T1000 (cell line): ENCODE measurements around the gene CREB3L1.
A peak's percentile ranks its signal among the peaks of the same experiment; 100 is the strongest.
"Not testable (repeated sequence)": the region's sequence is repeated elsewhere in the genome, so short reads cannot be mapped to it uniquely, and the experiment has no call there.

ENCODE experiments used
- DNase-seq: peaks from one replicate; lab custom pipeline; 2025; ENCODE audit warnings: mixed read lengths; lab: John Stamatoyannopoulos, UW

The CREB3L1 gene

DNA sequence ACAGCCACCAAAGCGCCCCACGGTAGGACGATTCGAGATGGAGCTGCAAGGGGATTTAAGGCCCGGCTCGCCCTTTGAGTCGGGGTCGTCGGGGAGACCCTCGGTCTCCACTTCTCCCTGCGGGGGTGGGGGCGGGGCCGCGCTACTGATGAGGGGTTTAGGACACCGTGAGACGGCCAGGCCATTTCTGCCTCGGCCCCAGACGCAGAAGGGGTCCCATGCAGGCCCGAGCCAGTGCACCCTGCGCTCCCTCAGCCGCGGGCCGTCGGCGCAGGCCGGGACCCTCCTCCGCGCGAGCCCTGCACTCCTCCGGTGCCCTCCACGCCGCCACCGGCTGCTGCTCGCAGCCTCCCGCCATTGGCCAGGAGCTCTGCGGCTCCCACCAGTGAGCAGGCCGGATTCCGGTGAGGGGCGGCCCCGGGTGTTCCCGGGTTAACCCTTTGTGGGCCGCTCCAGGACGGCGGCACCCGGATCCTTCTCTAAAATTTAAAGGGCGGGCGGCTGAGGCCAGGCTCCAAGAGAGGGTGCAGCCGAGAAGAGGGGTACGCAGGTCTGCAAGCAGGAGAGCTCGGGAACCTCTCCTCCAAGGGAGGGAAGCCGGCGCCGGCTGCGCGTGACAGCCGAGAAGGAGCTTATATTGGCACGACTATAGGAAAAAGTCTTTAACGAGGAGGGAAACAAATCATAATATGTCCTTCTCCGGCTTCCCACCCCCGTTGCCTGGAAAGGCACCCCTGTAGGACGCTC, 18.0 kb downstream of the CREB3L1 start:
- peak; percentile 26 for DNase-seq

DNA sequence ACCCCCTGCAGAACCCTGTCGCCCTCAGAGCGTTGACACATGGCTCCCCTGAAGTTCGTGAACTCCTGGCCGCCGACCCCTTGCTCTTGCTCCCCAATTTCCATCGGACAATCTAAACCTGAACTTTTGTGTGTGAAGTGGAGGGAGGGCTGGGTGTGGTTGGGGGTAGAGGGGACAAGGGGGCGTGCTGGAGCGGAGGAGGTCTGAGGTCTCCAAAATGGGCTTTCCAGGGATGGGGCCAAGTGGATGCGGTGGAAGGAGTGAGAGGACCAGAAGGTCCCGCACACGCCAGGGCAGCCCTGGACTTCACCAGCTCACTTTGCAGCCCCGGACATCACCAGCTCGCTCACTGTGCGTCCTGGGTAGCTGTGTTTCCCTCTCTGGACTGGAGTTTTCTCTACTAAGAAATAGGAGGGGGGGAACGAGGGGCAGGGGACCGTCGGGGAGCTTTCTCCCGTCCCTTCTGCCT, 18.6 kb downstream of the CREB3L1 start:
- DNase-seq = no peak

DNA sequence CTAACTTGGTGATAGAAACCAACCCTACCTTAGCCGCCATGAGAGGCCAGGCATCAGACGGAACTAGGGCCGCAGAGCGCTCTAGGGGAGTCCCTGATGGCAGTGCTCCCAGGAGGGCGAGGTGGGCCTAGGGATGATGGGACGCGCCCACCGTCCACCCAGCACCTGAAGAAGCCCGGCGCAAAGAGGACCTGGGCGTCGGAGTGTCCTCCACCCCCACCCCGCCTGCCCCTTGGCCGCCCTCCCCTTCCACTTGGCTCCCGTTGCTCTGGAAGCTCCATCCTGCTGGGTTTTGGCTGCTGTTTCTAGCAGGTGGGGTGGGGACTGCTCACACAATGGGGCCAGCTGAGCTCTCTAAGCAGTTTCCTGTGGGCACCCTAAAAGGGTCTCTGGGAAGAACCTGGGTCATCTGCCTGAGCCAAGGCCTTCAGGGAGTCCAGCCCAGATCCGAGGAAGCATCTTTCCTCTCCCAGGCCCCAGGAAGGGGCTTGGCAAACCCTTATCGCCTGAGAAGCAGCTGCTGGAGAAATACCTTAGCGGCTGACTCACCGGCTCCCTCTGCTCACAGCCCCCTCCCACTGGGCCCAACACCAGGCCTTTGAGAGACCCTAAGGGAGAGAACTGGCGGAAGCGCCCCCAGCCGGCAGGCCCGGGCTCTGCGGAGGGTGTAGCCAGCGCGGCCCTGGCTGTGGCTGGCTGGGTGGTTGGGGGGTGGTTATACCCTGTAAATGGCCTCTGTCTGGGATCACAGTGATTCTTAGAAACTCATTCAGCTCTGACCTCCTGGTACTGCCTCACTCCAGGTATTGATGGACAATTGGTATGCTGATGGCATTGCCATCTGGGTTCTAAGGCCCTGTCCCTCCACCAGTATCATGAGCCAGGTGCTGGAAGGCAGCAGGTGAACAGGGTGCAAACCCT, 19.3 kb downstream of the CREB3L1 start:
- peak; percentile 53 for DNase-seq

DNA sequence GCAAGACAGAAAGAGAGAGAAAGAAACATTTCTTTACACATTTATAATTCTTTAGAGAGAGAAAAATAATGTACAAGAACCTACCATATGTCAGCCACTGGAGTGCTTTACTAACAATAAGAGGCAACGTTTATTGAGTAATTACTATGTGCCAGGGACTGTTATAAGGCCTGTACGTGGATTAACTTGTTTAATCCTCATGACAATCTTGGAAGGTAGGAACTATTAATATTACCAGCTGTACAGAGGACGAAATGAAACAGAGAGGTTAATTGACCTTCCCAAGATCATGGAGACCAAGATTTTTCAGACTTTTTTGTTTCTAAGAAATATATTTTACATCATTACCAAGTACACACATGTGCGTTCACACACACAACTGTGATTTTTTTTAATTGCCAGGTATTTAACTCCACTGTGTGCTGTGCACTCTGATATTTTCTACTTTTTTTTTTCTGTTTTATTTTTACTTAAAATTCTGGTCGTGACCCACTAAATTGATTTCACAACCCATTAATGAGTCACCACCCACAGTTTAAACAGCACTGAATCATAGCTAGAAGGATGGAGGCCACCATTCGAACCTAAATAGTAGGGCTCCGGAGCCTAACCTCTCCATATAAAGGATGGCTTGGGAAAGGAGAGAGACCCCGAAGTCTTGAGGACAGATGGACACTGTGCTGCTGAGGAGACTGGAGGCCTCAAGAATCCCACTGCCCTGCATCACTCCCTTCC, 21.4 kb downstream of the CREB3L1 start:
- DNase-seq = no peak

DNA sequence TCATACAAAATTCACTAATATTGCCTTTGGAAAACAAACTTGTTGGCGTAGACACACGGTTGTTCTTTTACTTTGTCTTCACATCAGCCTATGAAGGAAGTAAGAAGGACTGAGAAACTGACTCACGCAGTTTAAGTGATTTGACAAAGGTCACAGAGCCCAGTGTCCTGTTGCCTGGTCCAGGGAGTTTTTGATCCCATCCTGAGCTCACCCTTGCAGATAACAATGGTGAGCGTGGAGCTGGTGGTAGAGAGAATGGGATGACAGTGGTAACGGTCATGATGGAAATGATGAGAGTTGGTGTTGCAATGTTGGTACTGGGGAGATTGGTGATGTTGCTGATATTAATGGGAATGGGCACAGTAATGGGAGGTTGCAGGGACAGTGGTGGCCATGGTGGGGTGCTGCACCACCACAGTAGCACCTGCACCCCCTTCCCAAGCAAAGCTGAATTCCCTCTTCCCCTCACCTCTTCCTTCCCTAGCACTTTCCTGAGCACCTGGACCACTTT, 22.0 kb downstream of the CREB3L1 start:
- no peak for DNase-seq

DNA sequence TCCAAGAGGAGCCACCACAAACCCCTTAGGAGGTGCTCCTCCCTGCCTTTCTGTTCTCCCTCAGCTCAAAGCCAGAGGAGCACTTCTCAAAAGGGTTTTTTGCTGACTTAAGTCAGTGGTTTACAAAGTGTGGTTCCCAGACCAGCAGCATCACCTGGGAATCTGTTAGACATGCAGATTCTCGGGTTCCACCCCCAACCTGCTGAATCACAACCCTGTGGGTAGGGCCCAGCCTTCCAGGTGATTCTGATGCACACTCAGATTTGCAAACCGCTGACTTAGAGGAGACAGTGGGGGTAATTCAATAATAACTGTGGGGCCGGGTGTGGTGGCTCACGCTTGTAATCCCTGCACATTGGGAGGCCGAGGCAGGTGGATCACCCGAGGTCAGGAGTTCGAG, 22.8 kb downstream of the CREB3L1 start:
- no peak for DNase-seq

DNA sequence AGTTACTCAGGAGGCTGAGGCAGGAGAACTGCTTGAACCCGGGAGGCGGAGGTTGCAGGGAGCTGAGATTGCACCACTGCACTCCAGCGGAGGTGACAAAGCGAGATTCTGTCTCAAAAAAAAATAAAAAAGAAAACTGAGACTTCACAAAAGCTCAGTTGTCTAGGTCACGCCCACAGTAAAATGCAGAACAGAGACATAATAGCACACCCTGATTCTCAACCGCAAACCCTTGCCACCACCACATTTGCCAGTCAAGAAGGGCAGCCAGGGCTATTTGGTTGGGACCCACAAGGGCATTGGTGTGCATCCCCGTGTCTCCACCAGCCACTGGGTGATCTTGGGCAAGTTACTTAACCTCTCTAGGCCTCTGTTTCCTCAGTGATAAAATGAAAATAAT, 25.4 kb downstream of the CREB3L1 start:
- no peak for DNase-seq

DNA sequence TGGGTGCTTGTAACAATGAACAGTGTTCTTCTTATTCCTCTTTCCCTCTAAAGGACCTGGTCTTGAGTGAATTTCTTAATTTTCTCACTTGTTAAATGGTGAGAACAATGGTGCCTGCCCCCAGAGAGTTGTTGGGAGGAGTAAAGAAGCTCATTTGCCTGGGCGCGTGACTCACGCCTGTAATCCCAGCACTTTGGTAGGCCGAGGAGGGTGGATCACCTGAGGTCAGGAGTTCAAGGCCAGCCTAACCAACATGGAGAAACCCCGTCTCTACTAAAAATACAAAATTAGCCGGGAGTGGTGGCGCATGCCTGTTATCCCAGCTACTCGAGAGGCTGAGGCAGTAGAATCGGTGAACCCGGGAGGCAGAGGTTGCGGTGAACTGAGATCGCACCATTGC, 26.6 kb downstream of the CREB3L1 start:
- DNase-seq = not testable (repeated sequence)

DNA sequence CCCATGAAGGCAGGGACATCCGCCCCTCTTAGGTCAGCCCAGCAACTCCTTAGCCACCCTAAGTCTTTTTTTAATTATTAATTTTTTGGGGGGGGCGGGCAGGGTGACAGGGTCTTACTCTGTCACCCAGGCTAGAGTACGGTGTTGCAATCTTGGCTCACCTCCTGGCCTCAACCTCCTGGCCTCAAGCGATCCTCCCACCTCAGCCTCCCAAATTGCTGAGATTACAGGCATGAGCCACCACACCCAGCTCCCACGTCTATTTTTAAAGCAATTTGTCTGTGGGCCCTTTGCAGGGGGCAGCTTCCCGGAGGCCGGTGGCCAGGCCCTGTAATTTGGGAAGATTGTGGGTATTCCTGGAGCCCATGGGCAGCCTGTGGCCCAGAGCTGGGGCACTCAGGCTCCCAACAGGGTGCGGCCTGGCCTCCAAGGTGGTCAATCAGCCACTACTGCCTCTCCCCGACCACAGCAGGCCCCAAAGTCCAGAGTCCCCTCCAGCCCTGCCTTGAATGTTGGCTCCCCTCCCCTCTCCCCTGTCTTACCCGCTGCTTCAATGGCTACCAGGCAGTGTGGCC, 27.2 kb downstream of the CREB3L1 start:
- DNase-seq = no peak

DNA sequence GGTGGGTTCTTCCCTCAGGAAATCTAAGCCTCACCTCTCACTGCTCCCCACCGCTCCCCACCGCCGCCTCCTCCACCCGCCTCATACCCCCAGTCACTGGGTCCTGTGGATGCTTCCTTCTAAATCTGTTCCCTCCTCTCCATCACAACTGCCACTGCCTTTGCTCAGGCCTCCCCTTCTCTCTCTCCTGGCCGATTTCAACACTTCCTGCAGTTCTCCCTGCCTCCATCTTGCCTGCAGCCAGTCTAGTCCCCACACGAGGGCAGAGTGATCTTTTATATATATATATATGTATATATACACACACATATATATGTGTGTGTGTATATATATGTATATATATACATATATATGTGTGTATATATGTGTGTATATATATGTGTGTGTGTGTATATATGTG, 27.8 kb downstream of the CREB3L1 start:
- DNase-seq = no peak

DNA sequence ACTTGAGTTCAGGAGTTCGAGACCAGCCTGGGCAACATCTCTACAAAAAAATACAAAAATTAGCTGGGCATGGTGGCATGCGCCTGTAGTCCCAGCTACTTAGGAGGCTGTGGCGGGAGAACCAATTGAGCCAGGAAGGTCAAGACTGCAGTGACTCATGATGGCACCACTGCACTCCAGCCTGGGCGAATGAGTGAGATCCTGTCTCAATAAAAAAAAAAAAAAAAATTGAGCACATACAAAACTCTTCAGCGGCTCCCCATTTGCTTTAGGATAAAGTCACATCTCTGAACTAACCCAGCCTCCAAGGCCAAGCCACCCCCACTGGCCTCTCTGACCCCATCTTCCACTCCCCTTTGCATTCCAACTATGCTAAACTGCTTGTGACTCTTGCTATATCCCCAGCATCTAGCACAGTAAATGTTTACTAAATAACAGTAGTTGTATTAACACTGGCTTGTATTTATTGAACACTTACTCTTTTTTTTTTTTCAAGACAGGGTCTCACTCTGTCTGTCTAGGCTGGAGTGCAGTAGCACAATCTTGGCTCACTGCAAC, 28.9 kb downstream of the CREB3L1 start:
- no peak for DNase-seq

DNA sequence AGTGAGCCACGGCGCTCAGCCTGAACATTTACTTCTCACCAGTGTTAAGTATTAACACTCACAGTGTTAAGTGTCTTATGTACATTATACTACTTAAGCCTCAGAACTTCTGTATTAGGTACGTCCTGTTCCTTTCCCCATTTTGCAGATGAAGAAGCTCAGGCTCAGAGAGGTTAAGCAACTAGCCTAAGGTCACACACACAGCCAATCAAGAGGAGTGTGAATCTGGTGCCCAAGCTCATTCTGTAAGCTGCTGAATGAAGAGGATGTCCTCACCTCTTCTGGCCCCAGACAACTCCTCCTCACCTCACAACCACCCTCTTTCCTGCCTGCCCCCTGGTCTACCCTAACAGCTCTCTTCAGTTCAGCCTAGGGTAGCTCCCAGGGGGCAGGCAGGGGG, 29.9 kb downstream of the CREB3L1 start:
- no peak for DNase-seq

DNA sequence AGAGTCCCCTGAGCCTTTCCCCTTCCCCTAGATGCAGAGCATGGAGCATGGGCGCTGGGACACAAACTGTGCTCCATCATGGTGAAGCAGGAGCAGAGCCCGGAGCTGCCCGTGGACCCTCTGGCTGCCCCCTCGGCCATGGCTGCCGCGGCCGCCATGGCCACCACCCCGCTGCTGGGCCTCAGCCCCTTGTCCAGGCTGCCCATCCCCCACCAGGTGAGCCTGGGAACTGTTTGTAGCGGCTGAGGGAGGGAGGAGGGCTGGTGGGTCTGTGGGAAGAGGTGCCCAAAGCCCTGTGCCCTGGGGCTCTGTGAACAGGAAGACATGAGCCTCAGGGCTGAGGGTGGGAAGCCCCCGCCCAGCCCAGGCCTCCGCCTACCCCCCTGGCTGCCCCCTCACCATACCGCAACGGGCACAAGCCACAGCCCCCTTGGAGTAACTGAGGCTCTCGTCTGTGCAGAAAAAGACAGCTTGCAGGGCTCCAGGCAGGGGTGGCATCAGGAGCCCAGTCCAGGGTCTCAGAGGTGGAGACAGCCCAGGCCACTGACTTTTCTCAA, 30.4 kb downstream of the CREB3L1 start:
- DNase-seq = no peak

DNA sequence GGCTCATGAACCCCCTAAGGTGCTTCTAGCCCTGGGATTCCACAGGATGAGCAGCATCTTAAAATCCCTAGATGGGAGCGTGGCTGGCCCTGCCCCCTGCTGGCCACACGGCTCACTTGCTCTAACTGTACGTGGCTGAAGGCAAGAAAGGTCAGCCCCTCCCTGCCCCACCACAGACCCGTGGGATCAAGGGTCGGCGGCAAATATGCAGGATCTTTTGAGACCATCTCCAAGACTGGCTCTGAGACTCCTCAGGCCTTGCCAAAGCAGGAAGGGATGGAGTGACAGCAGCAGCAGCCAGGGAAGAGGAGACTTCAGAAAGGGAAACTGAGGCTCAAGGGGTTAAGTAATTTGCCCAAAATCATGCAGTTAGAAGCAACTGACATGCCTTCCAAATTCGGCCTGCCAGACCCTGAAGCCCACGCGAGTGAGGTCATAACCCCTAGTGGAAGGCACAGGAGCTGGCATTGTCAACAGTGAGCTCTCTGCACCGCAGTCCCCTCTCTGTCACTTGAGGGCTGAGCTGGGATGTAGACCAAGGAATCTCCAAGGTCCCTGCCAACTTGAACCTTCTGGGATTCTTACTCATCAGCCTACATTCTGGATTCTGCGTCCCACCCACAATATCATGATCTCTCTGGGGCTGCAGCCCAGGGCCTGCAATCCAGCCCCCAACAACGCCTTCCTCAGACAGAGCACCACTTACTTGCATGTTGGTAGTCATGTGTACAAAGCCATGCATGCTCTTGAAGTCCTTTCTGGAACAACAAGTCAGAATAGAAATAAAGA, 31.4 kb downstream of the CREB3L1 start:
- DNase-seq = peak; percentile 42

DNA sequence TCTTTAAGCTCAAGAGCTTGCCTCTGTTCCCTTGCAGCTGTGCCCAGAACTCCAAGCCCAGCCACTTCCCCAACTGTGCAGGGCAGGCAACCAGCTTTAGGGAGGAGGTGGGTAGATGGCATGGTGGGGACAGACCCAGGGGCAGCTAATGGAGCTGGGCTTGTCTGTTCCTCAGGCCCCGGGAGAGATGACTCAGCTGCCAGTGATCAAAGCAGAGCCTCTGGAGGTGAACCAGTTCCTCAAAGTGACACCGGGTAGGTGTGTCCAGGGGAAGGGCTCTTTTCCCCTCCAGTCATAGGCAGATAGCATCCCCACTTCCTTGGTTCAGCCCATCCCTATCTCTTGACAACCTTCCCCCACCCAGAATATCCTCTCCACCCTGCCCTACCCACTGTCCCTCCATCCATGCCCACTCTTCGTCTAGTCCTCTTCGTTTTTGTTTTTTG, 32.4 kb downstream of the CREB3L1 start:
- DNase-seq = no peak

DNA sequence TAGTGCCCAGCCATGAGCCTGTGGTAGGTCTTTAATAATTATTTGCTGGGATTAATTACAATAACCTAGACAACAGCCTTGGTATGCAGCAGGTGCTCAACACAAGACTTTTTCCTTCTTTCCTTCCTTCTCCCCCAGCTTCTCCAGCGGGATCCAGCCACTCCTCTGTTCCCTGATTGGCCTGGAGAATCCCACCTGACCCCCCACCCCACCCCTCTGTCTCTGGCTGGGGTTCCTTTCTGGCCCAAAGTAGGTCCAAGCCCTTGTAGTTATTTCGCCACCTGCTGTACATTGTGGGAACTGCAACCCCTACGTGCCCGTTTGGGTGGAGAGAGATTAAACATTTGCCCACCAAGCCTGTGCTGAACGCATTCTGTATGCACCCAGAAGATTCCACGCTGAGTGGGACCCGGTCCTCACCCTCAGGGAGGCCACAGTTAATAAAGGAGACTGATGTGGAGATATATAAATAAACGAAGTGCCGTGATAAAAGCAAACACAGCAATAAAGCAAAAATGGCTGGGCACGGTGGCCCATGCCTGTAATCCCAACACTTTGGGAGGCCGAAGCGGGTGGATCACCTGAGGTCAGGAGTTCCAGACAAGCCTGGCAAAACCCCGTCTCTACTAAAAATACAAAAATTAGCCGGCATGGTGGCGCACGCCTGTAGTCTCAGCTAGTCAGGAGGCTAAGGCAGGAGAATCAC, 37.7 kb downstream of the CREB3L1 start:
- DNase-seq = peak; percentile 69

DNA sequence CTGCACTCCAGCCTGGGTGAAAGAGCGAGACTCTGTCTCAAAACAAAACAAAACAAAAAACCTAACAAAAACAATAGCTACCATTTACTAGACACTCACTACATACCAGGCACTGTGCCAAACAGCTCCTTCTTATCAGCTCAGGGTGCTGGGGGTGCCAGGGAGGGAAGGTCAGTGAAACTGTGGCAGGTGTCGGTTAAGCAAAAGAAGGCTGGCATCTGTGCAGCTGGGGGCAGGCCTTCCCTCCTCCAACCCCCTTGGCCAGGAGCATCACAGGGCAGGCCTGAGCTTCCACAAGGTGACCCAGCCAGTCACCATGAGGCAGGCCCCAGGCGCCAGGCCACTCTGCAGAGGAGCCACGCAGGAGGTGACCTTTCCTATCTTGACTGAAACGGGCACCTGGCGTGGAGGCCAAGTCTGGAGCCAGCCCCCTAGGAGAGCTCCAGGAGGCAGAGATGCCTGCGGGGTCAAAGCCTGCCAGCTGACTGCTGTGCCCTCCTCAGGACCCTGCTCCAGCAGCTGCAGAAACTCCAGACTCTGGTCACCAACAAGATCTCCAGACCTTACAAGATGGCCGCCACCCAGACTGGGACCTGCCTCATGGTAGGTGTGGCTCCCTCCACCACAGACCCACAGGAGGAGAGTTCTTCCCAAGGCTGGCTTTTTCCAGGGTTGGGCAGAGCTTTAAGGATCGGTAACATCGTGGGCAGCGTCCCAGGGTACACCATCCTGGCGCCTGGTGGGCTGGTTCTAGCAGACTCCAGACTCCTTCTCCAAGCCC, 38.5 kb downstream of the CREB3L1 start:
- no peak for DNase-seq

DNA sequence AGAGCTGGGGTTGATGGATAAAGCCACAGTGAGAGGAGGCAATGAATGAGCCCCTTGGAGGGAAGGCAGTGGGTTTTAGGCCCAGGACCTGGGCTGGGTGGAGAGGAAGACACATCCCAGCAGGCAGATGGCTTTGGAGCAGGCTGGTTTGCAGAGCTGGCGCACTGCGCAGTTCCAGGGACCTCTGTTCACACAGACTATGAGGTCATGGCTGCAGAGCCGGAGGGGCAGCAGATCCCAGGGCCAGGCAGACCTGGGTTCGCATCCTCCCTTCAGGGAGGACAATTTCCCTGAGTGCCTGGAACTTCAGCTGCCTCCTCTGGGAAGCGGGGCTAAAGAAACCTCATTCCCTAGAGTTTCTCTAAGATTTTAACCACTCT, 41.6 kb downstream of the CREB3L1 start:
- DNase-seq = no peak

DNA sequence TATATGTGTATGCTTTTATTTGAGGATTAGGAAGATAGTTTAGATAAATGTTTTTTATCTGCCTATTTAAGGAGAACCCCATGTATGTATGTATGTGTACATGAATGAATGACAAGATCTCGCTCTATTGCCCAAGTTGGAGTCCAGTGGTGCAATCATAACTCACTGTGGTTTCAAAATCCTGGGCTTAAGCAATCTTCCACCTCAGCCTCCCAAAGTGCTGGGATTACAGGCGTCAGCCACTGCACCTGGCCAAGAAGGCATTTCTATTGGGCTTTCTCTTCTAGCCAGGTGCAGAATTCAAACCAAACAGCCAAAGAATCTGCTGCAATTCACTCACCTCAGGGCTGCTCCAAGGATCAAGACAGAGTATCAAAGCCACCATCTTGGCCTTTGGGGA, 44.3 kb downstream of the CREB3L1 start:
- no peak for DNase-seq
